ENCODE data around the gene PPP4R1.

- TF ChIP-seq EZH2 (IDR thresholded peaks at IDR 0.05) (no peak), POLR2AphosphoS5 (IDR thresholded peaks at IDR 0.05; ENCODE audit: low read depth, low read length) (no peak), ZBTB33 (IDR thresholded peaks at IDR 0.05; ENCODE audit: extremely low read depth, insufficient replicate concordance, low read length) (no peak), CTCF (IDR thresholded peaks at IDR 0.05 in 2 of 3, conservative IDR thresholded peaks at IDR 0.05 in 1 of 3; ENCODE audit: borderline replicate concordance in 1 of 3, insufficient read depth in 1 of 3, low read depth in 2 of 3, low read length in 2 of 3) (no peak), YY1 (IDR thresholded peaks at IDR 0.05; ENCODE audit: extremely low read depth, insufficient replicate concordance, low read depth, low read length) (no peak), REST (IDR thresholded peaks at IDR 0.05; ENCODE audit: low read depth) (no peak), ZNF274 (IDR thresholded peaks at IDR 0.05; ENCODE audit: low read depth, low read length) (no peak), RAD21 (IDR thresholded peaks at IDR 0.05; ENCODE audit: low read depth) (no peak), JUND (IDR thresholded peaks at IDR 0.05) (no peak), SP1 (IDR thresholded peaks at IDR 0.05; ENCODE audit: low read depth) (no peak), CBX3 (IDR thresholded peaks at IDR 0.05; ENCODE audit: low read depth) (no peak), POLR2A (IDR thresholded peaks at IDR 0.05; ENCODE audit: borderline replicate concordance, extremely low read depth, insufficient read depth, insufficient read length) (no peak)
Measured at GRCh38 chr18:9630444-9630843, 16.1 kb upstream of the PPP4R1 start.

All from HCT116 (cell line).